Non-pigmented ciliary epithelial cell (primary cell): ENCODE results near the gene BRD3.

ENCODE experiments used
- DNase-seq: peaks from one replicate; pipeline ENCODE4 v3.0.0-alpha.2; 2010; ENCODE audit warnings: low read depth

Gene BRD3

GRCh38 chr9:134066913-134067851 lies 644 bp downstream of the BRD3 start:
- no peak for DNase-seq

GRCh38 chr9:134066526-134066912 lies 1.3 kb downstream of the BRD3 start:
- no peak for DNase-seq

- no peak for DNase-seq
Measured at GRCh38 chr9:134065612-134066419, 2.0 kb downstream of the BRD3 start.

GRCh38 chr9:134064711-134065110 lies 3.1 kb downstream of the BRD3 start:
- no peak for DNase-seq

GRCh38 chr9:134063571-134064450 lies 4.0 kb downstream of the BRD3 start:
- DNase-seq, result no peak

GRCh38 chr9:134063088-134063570 lies 4.7 kb downstream of the BRD3 start:
- no peak for DNase-seq

- no peak for DNase-seq
Measured at GRCh38 chr9:134062461-134063087, 5.3 kb downstream of the BRD3 start.

GRCh38 chr9:134061688-134062371 lies 6.0 kb downstream of the BRD3 start:
- DNase-seq, result no peak

- no peak for DNase-seq
Measured at GRCh38 chr9:134061019-134061687, 6.7 kb downstream of the BRD3 start.

GRCh38 chr9:134060546-134060945 lies 7.3 kb downstream of the BRD3 start:
- DNase-seq, result no peak

GRCh38 chr9:134059661-134060395 lies 8.0 kb downstream of the BRD3 start:
- DNase-seq, result no peak

GRCh38 chr9:134059188-134059641 lies 8.6 kb downstream of the BRD3 start:
- DNase-seq, result no peak

GRCh38 chr9:134058716-134059115 lies 9.1 kb downstream of the BRD3 start:
- DNase-seq, result no peak

- no peak for DNase-seq
Measured at GRCh38 chr9:134057751-134058701, 9.8 kb downstream of the BRD3 start.

- no peak for DNase-seq
Measured at GRCh38 chr9:134057307-134057657, 10.5 kb downstream of the BRD3 start.

GRCh38 chr9:134056483-134057306 lies 11.1 kb downstream of the BRD3 start:
- no peak for DNase-seq

- DNase-seq, result no peak
Measured at GRCh38 chr9:134055981-134056461, 11.8 kb downstream of the BRD3 start.
